Measurements from ENCODE around the gene CDKN2A.

CDKN2A gene

DNA sequence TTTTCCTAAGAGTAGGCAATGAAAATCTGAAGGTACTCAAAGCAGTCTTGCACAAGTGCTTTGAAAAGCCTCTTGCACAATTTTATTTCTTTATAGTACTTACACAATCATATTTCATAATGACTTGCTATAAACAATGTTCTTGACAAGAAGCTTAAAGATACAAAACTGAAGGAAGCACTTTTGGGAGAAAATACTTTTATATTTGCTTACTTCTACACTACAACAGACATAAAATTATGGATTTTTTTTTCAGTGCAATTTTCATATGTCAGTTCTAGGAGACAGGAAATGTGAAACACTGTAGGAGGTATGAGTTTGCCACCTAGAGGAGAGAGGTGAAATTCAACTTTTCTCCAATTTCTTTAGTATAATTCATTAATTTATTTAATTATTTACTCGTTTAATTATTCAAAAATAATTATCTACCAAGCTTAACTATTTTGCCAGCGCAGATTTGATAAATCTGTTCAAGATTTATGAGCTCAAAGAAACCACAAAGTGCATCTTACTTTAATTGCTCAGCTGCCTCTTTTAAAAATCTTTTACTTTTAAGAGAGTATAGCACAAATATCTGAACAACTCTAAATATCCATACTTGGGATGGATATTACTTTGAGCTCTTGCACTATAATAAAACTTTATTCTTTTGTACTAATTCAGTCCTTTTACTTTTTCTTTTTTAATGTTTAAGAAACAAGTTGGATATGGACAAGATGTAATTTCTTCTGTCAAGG is 43.9 kb upstream of the CDKN2A start:
- peak; percentile 41; the same call in 2 of the 3 replicates for ATAC-seq (ENCODE audit: insufficient read depth, low read depth)
- Histone ChIP-seq H4K20me1 (ENCODE audit: insufficient read depth, low read length) (no peaks in the 10 kb centered on the region), H3K9me3 (ENCODE audit: insufficient read depth, low read length, severe bottlenecking) (no peaks in the 10 kb centered on the region), H3K27me3 (ENCODE audit: insufficient read depth, low read length, poor library complexity) (no peaks in the 10 kb centered on the region), H3K4me1 (ENCODE audit: insufficient read depth, low read length) (peaks cover 45% of the 10 kb centered on the region), H3K27ac (ENCODE audit: low read length) (peak overlapping the region; percentile 28), H2AFZ (ENCODE audit: low read depth, low read length) (no peak overlapping the region), H3K4me3 (ENCODE audit: low read depth in 1 of 2, low read length in 2 of 2) (no peak overlapping the region), H3K9ac (ENCODE audit: low read depth, low read length) (no peak overlapping the region), H3K4me2 (ENCODE audit: insufficient read depth, low read length) (no peak overlapping the region), H3K79me2 (ENCODE audit: insufficient read depth, low read length) (peaks cover 5% of the 10 kb centered on the region; the same call in 1 of the 2 replicates), H3K36me3 (ENCODE audit: insufficient read depth, low read length) (peaks cover 19% of the 10 kb centered on the region)
- DNase-seq = no peak
- TF ChIP-seq, protein P1, sequence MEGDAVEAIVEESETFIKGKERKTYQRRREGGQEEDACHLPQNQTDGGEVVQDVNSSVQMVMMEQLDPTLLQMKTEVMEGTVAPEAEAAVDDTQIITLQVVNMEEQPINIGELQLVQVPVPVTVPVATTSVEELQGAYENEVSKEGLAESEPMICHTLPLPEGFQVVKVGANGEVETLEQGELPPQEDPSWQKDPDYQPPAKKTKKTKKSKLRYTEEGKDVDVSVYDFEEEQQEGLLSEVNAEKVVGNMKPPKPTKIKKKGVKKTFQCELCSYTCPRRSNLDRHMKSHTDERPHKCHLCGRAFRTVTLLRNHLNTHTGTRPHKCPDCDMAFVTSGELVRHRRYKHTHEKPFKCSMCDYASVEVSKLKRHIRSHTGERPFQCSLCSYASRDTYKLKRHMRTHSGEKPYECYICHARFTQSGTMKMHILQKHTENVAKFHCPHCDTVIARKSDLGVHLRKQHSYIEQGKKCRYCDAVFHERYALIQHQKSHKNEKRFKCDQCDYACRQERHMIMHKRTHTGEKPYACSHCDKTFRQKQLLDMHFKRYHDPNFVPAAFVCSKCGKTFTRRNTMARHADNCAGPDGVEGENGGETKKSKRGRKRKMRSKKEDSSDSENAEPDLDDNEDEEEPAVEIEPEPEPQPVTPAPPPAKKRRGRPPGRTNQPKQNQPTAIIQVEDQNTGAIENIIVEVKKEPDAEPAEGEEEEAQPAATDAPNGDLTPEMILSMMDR (IDR thresholded peaks at IDR 0.05; ENCODE audit: borderline replicate concordance, extremely low read depth, low read length, poor library complexity, severe bottlenecking) = peak; percentile 61
- no peak for TF ChIP-seq EZH2 (IDR thresholded peaks at IDR 0.05; ENCODE audit: borderline replicate concordance, low read depth, low read length, severe bottlenecking)

DNA sequence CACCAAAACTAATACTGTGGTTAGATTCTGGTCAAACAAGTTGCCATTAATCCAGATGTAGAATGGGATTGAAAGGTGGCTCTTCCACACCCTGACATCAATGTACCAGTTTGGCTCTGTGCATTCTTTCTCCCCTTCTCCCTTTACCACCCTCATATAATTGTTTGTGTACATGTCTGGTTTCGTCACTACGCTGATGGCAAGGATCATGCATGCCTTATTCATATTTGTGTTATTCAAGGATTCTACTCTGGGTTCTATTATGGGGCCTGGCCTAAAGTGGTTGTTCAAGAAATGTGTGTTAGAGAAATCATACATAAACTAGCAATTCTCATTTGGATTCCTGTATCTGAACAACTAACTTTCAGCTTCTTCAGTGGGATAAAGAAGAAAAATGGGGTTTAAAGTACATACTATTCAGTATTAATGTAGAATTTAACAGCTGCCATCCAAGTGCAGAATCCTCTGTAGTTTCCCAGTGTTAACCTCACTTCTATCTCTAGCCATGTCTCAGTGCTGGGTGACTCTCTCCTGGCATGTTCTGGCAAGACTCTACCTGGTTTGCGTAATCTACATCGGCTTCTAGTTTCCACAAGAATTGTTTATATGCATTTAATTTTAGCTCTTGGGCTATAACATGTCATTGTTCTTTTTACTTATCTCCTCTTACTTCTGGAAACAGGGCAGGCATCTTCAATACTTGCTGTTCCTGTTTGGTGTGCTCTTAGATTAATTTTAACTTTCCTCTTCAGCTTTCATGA is 42.9 kb upstream of the CDKN2A start:
- no peaks in the 10 kb centered on the region for H4K20me1 ChIP-seq (ENCODE audit: insufficient read depth, low read length)
- no peak for DNase-seq
- no peak for ATAC-seq (ENCODE audit: insufficient read depth, low read depth)
- H3K27ac ChIP-seq (ENCODE audit: low read length) = peak overlapping the region; percentile 39
- no peak overlapping the region for H3K9ac ChIP-seq (ENCODE audit: low read depth, low read length)
- H3K27me3 ChIP-seq (ENCODE audit: insufficient read depth, low read length, poor library complexity) = no peaks in the 10 kb centered on the region
- peaks cover 4% of the 10 kb centered on the region; the same call in 1 of the 2 replicates for H3K79me2 ChIP-seq (ENCODE audit: insufficient read depth, low read length)
- H3K4me1 ChIP-seq (ENCODE audit: insufficient read depth, low read length) = peaks cover 45% of the 10 kb centered on the region
- no peaks in the 10 kb centered on the region for H3K9me3 ChIP-seq (ENCODE audit: insufficient read depth, low read length, severe bottlenecking)
- no peak overlapping the region for H3K4me3 ChIP-seq (ENCODE audit: low read depth in 1 of 2, low read length in 2 of 2)
- H3K4me2 ChIP-seq (ENCODE audit: insufficient read depth, low read length) = no peak overlapping the region
- H3K36me3 ChIP-seq (ENCODE audit: insufficient read depth, low read length) = peaks cover 30% of the 10 kb centered on the region
- TF ChIP-seq, protein P1 (IDR thresholded peaks at IDR 0.05; ENCODE audit: borderline replicate concordance, extremely low read depth, low read length, poor library complexity, severe bottlenecking) = no peak
- TF ChIP-seq EZH2 (IDR thresholded peaks at IDR 0.05; ENCODE audit: borderline replicate concordance, low read depth, low read length, severe bottlenecking) = no peak
- no peak overlapping the region for H2AFZ ChIP-seq (ENCODE audit: low read depth, low read length)

DNA sequence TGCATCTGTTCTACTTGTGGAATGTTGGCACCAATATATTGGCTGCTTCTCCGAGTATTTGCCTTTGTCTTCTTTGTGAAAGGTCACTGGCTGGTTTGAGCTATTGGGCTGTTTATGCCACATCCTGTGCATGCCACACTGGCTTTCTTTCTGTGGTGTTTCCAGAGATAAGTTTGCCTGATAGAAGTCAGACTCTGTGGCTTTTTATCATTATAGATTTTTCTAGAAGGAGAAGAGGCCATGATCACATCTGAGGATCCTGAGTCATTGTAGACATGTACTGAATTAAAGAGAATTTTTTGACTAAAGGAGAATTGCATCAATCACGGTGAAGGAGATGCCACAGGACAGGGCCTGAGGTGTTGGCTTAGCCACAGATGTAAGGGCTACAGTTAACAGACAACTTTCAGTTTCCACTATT is 41.4 kb upstream of the CDKN2A start:
- Histone ChIP-seq H3K4me3 (ENCODE audit: low read depth in 1 of 2, low read length in 2 of 2) (no peak overlapping the region), H3K36me3 (ENCODE audit: insufficient read depth, low read length) (peaks cover 33% of the 10 kb centered on the region), H3K27me3 (ENCODE audit: insufficient read depth, low read length, poor library complexity) (no peaks in the 10 kb centered on the region), H3K4me1 (ENCODE audit: insufficient read depth, low read length) (peaks cover 45% of the 10 kb centered on the region), H3K4me2 (ENCODE audit: insufficient read depth, low read length) (no peak overlapping the region), H3K27ac (ENCODE audit: low read length) (peak overlapping the region; percentile 42), H3K79me2 (ENCODE audit: insufficient read depth, low read length) (peaks cover 4% of the 10 kb centered on the region; the same call in 1 of the 2 replicates), H2AFZ (ENCODE audit: low read depth, low read length) (no peak overlapping the region), H4K20me1 (ENCODE audit: insufficient read depth, low read length) (no peaks in the 10 kb centered on the region), H3K9ac (ENCODE audit: low read depth, low read length) (no peak overlapping the region), H3K9me3 (ENCODE audit: insufficient read depth, low read length, severe bottlenecking) (no peaks in the 10 kb centered on the region)
- TF ChIP-seq, protein P1 (IDR thresholded peaks at IDR 0.05; ENCODE audit: borderline replicate concordance, extremely low read depth, low read length, poor library complexity, severe bottlenecking) = no peak
- TF ChIP-seq EZH2 (IDR thresholded peaks at IDR 0.05; ENCODE audit: borderline replicate concordance, low read depth, low read length, severe bottlenecking) = no peak
- DNase-seq = peak; percentile 66
- ATAC-seq (ENCODE audit: insufficient read depth, low read depth) = peak; percentile 80

Data from DND-41 (cell line).